HUES64 (cell line): ENCODE measurements around the gene TNPO1.
"Not testable (repeated sequence)": the region's sequence is repeated elsewhere in the genome, so short reads cannot be mapped to it uniquely, and the experiment has no call there.

Experiments
- H3K27ac ChIP-seq: 2 replicates; pipeline ENCODE4 v1.7.0; 2013; ENCODE audit warnings: low read depth, low read length, inconsistent platforms
- H3K27me3 ChIP-seq: 2 replicates; pipeline ENCODE4 v1.6.1; 2013; ENCODE audit warnings: mild to moderate bottlenecking, low read length; ENCODE audit not compliant: insufficient read depth
- H3K36me3 ChIP-seq: 2 replicates; pipeline ENCODE4 v1.6.1; 2013; ENCODE audit warnings: mild to moderate bottlenecking, low read length; ENCODE audit not compliant: insufficient read depth
- H3K4me1 ChIP-seq: 2 replicates; pipeline ENCODE4 v1.6.1; 2013; ENCODE audit warnings: mild to moderate bottlenecking, low read length, moderate library complexity; ENCODE audit not compliant: insufficient read depth
- H3K4me3 ChIP-seq: 2 replicates; pipeline ENCODE4 v1.5.1; 2013; ENCODE audit warnings: mild to moderate bottlenecking, low read length, moderate library complexity
- H3K9ac ChIP-seq: 2 replicates; pipeline ENCODE4 v1.6.1; 2013; ENCODE audit warnings: mild to moderate bottlenecking, low read depth, low read length
- H3K9me3 ChIP-seq: 2 replicates; pipeline ENCODE4 v1.6.1; 2013; ENCODE audit warnings: low read depth, low read length; ENCODE audit not compliant: insufficient read depth
- WGBS: fragments of 150-250, 120-280 bp; methylation state at CpG from one replicate; pipeline ENCODE4 v1.1.7; 2013; ENCODE audit warnings: missing lambda C conversion rate; 5-methylcytosine and 5-hydroxymethylcytosine counted together

Gene TNPO1

DNA sequence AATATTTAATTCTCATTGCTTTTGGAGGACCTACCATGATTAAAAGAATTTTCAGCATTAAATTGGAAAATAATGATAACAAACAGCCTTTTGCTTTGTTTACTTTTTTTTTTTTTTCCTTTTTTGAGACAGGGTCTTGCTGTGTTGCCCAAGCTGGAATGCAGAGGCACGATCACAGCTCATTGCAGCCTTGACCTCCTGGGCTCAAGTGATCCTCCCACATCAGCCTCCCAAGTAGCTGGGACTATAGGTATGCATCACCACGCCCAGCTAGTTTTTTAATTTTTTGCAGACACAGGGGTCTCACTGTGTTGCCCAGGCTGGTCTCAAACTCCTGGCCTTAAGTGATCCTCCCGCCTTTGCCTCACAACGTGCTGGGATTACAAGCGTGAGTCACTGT is 23.8 kb upstream of the TNPO1 start:
- not testable (repeated sequence) for H3K27ac ChIP-seq, H3K36me3 ChIP-seq, H3K4me1 ChIP-seq, H3K4me3 ChIP-seq, H3K9ac ChIP-seq, H3K9me3 ChIP-seq, H3K27me3 ChIP-seq
- WGBS = 95% methylated on average over 5 of the region's 5 CpGs

DNA sequence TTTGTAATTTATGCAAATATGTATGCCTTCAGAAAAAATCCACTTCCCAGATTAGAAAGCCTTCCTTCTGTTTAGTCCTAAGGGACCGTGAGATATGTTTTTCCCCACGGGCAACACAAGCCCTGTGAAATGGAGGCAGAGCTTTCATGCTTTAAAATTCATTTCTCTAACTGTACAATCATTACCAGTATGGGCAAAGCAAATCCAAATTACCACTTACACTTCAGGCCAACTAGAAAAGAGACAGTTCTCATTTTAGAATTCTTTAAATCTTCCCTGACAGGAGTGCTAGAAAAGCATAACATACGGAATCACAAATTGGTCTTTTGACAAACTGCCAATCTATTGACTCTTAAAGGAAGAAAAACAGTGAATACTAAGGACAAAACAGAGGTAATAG is 20.5 kb upstream of the TNPO1 start:
- Histone ChIP-seq H3K9me3 (no peaks in the 10 kb centered on the region), H3K9ac (no peak overlapping the region), H3K27ac (no peak overlapping the region), H3K4me3 (no peak overlapping the region), H3K36me3 (no peaks in the 10 kb centered on the region), H3K27me3 (no peaks in the 10 kb centered on the region), H3K4me1 (peaks cover 6% of the 10 kb centered on the region; the same call in 1 of the 2 replicates)
- 95% methylated on average over 3 of the region's 3 CpGs for WGBS

DNA sequence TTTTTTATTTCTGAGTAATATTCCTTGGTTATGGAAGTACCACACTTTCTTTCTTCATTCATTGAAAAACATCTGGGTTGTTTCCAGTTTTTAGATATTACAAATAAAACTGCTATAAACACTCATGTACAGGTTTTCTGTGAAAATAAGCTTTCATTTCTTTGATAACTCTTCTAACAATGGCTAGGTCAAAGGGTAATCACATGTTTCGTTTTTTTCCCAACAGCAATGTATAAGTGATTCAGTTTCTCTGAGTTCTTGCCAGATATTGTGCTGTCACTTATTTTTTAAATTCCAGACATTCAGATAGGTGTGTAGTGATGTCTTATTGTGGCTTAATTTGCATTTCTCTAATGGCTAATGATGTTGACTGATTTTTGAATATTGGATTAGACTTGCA is 16.7 kb upstream of the TNPO1 start:
- Histone ChIP-seq H3K36me3 (no peaks in the 10 kb centered on the region), H3K9me3 (no peaks in the 10 kb centered on the region), H3K9ac (no peak overlapping the region), H3K27ac (no peak overlapping the region), H3K4me3 (no peak overlapping the region), H3K4me1 (no peaks in the 10 kb centered on the region), H3K27me3 (no peaks in the 10 kb centered on the region)
- 86% methylated on average over 1 of the region's 1 CpG for WGBS

DNA sequence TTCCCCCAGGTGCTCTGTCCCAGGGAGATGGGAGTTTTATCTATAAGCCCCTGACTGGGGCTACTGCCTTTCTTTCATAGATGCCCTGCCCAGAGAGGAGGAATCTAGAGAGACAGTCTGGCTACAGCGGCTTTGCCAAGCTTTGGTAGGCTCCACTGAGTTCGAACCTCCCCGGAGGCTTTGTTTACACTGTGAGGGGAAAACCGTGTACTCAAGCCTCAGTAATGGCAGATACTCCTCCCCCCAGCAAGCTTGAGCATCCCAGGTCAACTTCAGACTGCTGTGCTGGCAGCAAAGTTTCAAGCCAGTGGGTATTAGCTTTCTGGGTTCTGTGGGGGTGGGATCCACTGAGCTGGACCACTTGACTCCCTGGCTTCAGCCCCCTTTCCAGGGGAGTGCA is 7.8 kb upstream of the TNPO1 start:
- H3K36me3 ChIP-seq, H3K4me1 ChIP-seq, H3K4me3 ChIP-seq, H3K9ac ChIP-seq, H3K27me3 ChIP-seq, H3K9me3 ChIP-seq, H3K27ac ChIP-seq: not testable (repeated sequence)
- WGBS = 78% methylated on average over 4 of the region's 4 CpGs

DNA sequence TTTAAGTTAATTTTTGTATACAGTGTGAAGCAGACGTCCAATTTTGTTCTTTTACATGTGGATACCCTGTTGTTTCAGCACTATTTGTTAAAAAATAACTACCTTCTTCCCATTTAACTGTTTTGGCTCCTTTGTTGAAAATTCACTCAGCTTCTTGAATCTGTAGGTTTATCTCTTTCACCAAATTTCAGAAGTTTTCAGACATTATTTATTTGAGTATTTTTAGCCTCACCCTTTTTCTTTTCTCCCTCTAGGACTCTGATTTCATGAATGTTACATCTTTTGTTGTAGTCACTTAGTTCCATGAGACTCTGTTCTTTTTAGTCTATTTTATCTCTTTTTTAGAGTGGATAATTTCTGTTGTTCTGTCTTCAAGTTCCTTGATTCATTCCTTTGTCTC is 4.6 kb upstream of the TNPO1 start:
- H3K27me3 ChIP-seq = no peaks in the 10 kb centered on the region
- H3K9ac ChIP-seq = no peak overlapping the region
- 71% methylated on average over 1 of the region's 1 CpG for WGBS
- H3K27ac ChIP-seq = no peak overlapping the region
- no peaks in the 10 kb centered on the region for H3K36me3 ChIP-seq
- peaks cover 7% of the 10 kb centered on the region for H3K4me1 ChIP-seq
- no peak overlapping the region for H3K4me3 ChIP-seq
- no peaks in the 10 kb centered on the region for H3K9me3 ChIP-seq

GRCh38 chr5:72812488-72812887 is 4.0 kb upstream of the TNPO1 start:
- no peaks in the 10 kb centered on the region for H3K27me3 ChIP-seq
- no peak overlapping the region for H3K4me3 ChIP-seq
- no peaks in the 10 kb centered on the region for H3K36me3 ChIP-seq
- 91% methylated on average over 1 of the region's 1 CpG for WGBS
- peaks cover 7% of the 10 kb centered on the region for H3K4me1 ChIP-seq
- H3K27ac ChIP-seq = no peak overlapping the region
- H3K9me3 ChIP-seq = no peaks in the 10 kb centered on the region
- H3K9ac ChIP-seq = no peak overlapping the region

- Histone ChIP-seq H3K4me1 (peaks cover 21% of the 10 kb centered on the region), H3K9ac (no peak overlapping the region), H3K27ac (no peak overlapping the region), H3K4me3 (no peak overlapping the region), H3K36me3 (no peaks in the 10 kb centered on the region), H3K9me3 (no peaks in the 10 kb centered on the region), H3K27me3 (no peaks in the 10 kb centered on the region)
Measured at GRCh38 chr5:72814104-72814503, 2.4 kb upstream of the TNPO1 start.

- Histone ChIP-seq H3K9ac (no peak overlapping the region), H3K4me1 (peaks cover 24% of the 10 kb centered on the region), H3K4me3 (no peak overlapping the region), H3K27me3 (no peaks in the 10 kb centered on the region), H3K27ac (no peak overlapping the region), H3K36me3 (no peaks in the 10 kb centered on the region), H3K9me3 (no peaks in the 10 kb centered on the region)
- WGBS = no CpG with 5 or more reads among the region's 1 CpG
Measured at GRCh38 chr5:72814864-72815263, 1.6 kb upstream of the TNPO1 start.

DNA sequence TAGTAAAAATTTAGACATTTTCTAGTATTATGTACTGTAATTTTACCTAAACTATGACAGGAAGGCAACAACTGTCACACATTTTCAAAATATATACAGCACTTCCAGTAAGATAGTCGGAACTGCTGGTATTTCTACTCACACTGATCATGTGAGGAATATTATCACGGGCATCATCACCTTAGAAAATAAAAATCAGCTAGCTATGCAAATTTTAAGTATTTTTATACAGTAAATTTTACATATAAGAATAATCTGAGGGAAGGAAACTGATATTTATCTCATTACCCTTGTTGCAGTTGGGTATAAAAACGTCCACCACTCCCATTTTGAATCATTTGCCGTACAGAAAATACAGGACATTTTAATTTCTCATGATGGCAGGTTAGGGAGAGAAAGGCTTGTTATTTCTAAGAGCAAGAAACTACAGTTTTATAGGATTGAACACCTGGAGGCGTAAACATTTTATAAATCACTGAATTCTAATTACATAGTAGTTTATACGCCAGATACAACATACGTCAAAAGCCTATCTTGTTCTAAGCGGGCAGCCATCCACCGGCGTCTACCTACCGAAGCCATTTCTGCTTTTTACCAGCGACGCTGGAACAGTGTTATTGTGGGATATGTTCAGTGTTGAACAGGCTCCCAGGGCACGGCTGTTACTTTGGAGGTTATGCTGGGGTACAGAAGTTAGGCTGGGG is 729 bp upstream of the TNPO1 start:
- Histone ChIP-seq H3K9ac (peak overlapping the region; percentile 96), H3K4me1 (peaks cover 24% of the 10 kb centered on the region), H3K4me3 (peak overlapping the region; percentile 88), H3K27me3 (no peaks in the 10 kb centered on the region), H3K9me3 (no peaks in the 10 kb centered on the region), H3K36me3 (no peaks in the 10 kb centered on the region), H3K27ac (peak overlapping the region; percentile 94)
- 37% methylated on average over 11 of the region's 14 CpGs for WGBS

- Histone ChIP-seq H3K4me1 (peaks cover 29% of the 10 kb centered on the region), H3K27ac (peak overlapping the region; percentile 94), H3K27me3 (no peaks in the 10 kb centered on the region), H3K36me3 (no peaks in the 10 kb centered on the region), H3K9me3 (no peaks in the 10 kb centered on the region), H3K9ac (peak overlapping the region; percentile 96), H3K4me3 (peak overlapping the region; percentile 88)
- under 1% methylated on average over 24 of the region's 24 CpGs for WGBS
Measured at GRCh38 chr5:72817076-72817481, 618 bp downstream of the TNPO1 start.

DNA sequence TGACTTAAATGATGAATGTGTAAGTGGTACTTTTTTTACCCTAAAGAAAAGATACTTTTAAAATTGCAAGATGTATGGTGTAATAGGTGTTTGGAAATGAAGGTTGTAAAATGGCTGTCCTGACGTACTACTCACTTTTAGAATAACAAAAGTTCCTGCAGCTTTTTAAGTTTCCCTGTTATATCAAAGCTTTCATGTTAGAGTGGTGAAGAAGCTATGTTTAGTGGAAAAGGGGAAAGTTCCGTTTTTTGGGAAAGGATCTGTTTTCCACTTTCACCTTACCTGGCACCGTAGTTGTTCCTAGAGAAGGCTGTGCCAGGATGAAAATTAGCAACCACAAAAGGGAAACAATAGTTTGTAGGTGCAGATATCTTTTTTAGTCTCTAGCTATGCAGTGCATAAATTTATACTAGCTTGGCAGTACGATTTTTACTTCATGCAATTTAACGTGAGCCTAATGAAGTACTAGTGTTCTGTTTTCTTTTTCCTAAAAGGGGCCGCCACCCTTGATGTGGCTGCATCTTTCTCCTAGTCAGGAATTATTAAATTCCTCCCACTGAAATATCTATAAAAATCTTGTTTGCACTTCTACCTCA is 1.3 kb downstream of the TNPO1 start:
- Histone ChIP-seq H3K4me3 (peak overlapping the region; percentile 88), H3K9ac (peak overlapping the region; percentile 96; the same call in 1 of the 2 replicates), H3K9me3 (no peaks in the 10 kb centered on the region), H3K27me3 (no peaks in the 10 kb centered on the region), H3K36me3 (no peaks in the 10 kb centered on the region), H3K4me1 (peaks cover 29% of the 10 kb centered on the region), H3K27ac (no peak overlapping the region)
- WGBS = 23% methylated on average over 5 of the region's 6 CpGs
